GM10847 (cell line): Measurements from ENCODE around the gene SHMT1.

Source experiments
- POLR2A ChIP-seq: IDR thresholded peaks from 2 replicates; pipeline ENCODE4 v1.6.1; 2011; ENCODE audit not compliant: insufficient read length; ENCODE audit errors: extremely low read depth

The SHMT1 gene

DNA sequence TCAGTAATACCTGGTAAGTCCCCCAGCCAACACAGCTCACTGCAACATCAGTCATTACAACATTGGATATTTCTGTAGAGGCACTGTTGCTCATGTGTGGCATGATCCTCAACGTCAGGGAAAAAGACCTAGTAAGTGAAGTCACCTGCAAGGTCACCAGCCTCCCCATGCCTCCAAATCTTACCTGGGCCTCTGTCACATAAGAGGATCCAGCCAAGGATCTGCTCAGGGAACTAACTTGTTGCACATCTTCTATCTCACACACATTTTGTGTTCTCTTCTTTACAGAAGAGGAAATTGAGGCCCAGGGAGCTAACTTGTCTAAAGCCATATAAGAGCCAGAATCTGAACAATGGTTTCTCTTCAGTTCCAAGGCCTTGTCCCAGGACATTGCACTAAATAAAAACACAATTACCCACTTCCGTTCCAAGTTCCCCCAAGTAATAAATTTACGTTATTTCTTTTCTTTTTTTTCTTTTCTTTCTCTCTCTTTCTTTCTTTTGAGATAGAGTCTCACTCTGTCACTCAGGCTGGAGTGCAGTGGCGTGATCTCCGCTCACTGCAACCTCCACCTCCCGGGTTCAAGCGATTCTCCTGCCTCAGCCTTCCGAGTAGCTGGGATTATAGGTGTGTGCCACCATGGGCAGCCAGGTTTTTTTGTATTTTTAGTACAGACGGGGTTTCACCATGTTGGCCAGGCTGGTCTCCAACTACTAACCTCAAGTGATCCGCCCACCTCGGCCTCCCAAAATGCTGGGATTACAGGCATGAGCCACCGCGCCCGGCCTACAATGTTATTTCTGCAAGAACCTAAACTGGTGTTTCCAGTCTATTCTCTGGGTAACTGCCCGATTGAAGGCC lies 1.3 kb downstream of the SHMT1 start:
- TF ChIP-seq POLR2A: no peak

GRCh38 chr17:18360518-18360917 lies 2.8 kb downstream of the SHMT1 start:
- no peak for TF ChIP-seq POLR2A

DNA sequence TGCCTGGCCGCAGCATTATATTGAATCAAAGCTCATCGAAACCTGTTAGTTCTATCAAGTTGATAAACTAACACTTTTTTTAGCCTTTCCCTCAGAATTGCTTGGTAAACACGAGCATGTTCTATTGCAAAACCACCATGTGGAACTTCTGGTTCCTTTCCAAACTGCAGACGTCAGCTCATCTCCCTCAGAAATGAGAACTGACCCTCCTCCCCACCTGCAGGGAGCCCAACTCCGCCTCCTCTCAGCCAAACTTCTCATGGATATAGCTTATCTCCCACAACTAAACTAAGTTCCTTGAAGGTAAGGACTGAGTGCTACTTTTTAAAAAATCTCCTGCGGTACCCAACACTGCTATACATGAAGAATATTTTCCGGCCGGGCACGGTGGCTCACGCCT lies 6.7 kb downstream of the SHMT1 start:
- no peak for TF ChIP-seq POLR2A

GRCh38 chr17:18353541-18353940 lies 9.8 kb downstream of the SHMT1 start:
- no peak for TF ChIP-seq POLR2A

DNA sequence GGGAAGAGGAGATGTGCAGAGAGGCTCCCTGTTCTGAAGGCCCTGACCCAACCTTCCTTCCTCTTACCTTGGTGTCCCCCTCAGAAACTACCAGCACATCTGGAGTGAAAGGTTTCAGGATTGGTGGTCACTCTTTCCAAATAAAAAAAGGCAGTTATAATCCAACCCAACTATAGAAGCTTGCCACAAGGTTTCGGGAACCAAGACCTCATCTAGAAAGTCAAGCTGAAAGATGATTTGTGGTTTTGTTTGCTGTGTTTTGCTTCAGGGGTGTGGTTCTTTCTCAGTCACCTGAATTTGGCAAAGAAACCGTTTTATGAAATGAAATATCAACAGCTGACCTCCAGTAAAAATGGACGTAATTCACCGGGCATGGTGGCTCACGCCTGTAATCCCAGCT lies 19.3 kb downstream of the SHMT1 start:
- no peak for TF ChIP-seq POLR2A

- TF ChIP-seq POLR2A: no peak
These were observed 23.4 kb downstream of the SHMT1 start for GRCh38 chr17:18339933-18340332.

- TF ChIP-seq POLR2A: no peak
These were observed 30.4 kb downstream of the SHMT1 start for GRCh38 chr17:18332909-18333489.

- TF ChIP-seq POLR2A: no peak
These were observed 31.5 kb downstream of the SHMT1 start for GRCh38 chr17:18331879-18332278.

DNA sequence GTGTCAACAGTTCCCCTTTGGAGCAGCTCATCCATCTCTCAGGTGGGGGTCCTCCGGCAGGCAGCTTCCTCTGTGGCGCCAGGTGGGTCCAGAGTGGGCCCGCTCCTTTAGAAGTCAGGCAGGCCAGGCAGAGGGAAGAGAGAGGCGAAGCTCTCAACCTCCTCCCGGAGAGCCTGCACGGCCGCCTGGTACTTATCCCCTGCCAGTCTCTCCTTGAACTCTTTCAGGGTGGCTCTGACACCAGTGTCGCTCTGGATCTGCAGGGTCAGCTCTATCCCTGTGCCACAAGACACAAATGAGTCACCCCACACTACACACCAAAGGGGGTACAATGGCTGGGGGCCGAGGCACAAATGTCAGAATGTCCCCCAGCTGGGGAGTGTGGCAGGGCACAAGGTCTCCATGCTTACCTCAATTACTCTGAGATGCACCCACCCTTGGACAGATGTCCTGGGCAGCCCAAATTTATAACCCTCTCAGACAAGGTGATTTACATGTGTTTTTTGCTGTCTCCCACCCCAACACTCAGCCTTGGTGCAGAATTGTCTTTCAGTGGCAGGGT lies 34.6 kb downstream of the SHMT1 start:
- TF ChIP-seq POLR2A: no peak

GRCh38 chr17:18327556-18327955 lies 35.8 kb downstream of the SHMT1 start:
- no peak for TF ChIP-seq POLR2A

GRCh38 chr17:18327093-18327492 lies 36.3 kb downstream of the SHMT1 start:
- no peak for TF ChIP-seq POLR2A

DNA sequence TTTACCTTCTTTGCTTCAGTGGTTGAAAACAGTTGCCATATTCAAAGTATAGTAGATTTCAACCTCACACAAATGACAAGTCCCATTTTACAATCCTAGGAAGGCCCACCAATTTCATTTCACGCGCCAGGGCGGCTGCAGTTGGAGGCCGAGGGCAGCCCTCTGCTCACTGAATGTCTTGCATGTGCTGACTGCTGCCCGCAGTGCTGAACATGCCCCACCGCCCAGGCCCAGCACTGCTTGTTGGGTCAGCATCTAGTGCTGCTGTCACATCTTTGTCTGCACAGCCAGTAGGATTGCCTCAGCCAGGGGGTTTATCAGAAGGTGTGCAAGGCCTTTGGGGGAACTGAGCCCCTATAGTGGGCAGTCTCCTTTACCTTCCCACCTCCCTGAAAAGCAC lies 36.8 kb downstream of the SHMT1 start:
- TF ChIP-seq POLR2A: no peak

DNA sequence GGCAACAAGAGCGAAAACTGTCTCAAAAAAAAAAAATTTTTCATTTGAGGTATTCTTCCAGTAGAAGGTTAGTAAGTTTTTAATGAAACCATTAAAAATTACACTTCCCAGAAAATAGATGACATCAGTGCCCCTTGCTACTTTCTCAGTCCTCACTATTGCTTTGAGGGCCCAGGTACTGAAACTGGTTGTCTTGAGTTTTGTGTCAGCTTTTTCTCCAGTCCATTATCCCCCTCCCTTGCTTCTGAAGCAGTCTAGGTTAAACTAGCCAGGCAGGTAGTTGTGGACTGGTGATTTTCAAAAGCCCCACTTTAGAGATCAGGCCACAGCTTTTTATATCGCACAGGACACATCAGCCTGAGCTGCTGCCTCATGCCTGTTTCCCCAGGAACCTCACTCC lies 37.3 kb downstream of the SHMT1 start:
- TF ChIP-seq POLR2A: no peak

DNA sequence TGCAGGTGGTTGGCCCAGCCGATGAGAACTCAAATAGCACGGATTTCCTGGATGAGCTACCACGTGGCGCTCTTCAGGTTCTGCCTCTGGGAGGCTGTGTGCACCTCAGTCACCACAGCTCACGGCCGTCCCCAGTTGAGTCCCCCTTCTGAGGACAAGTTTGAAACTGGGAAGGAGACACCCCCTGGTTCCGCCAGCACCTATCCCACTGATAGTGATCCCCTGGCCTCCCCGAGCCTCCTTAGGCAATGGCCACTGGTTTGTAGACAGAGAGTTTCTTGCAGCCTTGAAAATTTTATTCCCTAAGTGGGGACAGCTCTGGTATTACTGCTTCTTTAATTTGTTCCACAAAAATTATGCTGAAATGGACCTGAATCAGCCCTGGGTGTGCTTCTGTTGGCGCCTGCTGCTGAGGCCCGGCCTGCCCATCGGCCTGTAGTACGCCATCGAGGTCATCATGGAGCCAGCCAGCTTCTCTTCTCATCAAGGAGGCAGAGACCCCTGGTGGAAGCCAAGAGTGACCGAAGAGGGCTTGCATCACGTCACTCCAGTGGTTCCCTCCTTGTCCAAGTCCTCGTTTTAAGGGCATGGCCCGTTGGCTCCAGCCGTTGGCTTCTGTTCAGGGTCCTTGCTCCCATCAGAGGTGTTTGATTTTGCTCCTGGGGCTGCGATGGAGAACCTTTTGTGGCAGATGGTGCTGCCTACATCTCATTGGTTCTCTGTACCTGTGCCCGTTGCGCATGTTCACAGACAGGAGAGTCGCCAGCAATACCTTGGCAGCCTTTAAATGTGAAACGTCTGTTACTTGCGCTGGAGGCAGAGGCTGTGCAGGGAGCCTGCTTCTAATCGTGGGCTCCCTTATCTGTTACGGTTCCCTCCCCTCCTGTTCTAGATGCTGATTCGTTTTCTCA lies 39.0 kb downstream of the SHMT1 start:
- no peak for TF ChIP-seq POLR2A

DNA sequence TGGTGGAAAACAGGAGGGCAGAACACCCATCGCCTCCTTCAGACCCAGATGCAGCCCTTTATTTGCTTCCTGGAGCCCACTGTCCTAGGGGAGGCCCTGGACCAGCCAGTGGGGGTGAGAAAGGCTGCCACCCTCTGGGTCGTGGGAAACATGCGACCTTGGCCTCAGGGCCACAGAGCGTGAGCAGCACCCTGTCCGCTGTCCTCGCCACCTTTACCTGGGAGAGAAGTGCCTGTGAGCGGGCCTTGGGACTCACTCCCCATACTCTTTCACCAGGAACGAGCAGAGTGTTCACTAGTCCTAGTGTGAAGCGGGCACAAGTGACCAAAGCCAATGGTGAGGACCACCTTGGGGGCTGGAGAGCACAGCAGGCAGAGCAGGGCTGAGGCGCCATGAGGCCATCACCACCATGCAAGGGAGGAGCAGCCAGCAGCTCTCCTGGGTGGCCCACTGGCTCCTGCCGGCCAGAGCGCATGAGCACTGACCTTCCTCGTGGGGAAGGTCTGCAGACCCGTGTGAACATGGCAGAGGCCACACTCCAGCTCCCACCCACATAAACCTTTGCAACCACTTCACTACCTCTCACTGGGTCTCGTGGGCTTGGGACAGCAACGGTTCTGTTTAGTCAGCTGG lies 39.7 kb downstream of the SHMT1 start:
- no peak for TF ChIP-seq POLR2A
